Liver (tissue), 9 donors: ENCODE data around the gene SATB2. TPM values are rescaled to one million over a fixed set of nuclear protein-coding genes. Genes with fewer than 3 reads are reported as not detected.

Experiments
- DNase-seq: peaks from one replicate; pipeline ENCODE4 v3.0.0-alpha.2; 2017; ENCODE audit warnings: low spot score
- H3K27ac ChIP-seq, 2 donors: one replicate each; pipeline ENCODE4 v1.7.0; 2013; ENCODE audit warnings: inconsistent platforms in 2 of 2, low read length in 2 of 2, control low read depth in 1 of 2, low read depth in 1 of 2, mild to moderate bottlenecking in 1 of 2
- H3K27me3 ChIP-seq, 4 donors: one replicate each; pipeline versions ENCODE4 v1.6.1 to v1.7.0; 2013; ENCODE audit warnings: low read length in 3 of 4, inconsistent platforms in 1 of 4, mild to moderate bottlenecking in 1 of 4, moderate library complexity in 1 of 4; ENCODE audit not compliant: control insufficient read depth in 4 of 4, insufficient read depth in 4 of 4
- H3K36me3 ChIP-seq, 4 donors: one replicate each; pipeline versions ENCODE4 v1.6.1 to v1.7.0; 2013; ENCODE audit warnings: low read length in 3 of 4, mild to moderate bottlenecking in 3 of 4, low read depth in 1 of 4, moderate library complexity in 1 of 4; ENCODE audit not compliant: control insufficient read depth in 4 of 4, insufficient read depth in 3 of 4
- H3K4me1 ChIP-seq, 4 donors: one replicate each; pipeline versions ENCODE4 v1.6.1 to v1.7.0; 2013; ENCODE audit warnings: low read length in 3 of 4, mild to moderate bottlenecking in 3 of 4, moderate library complexity in 1 of 4; ENCODE audit not compliant: control insufficient read depth in 4 of 4, insufficient read depth in 4 of 4
- H3K4me3 ChIP-seq, 3 donors: one replicate each; pipeline versions ENCODE4 v1.6.1 to v1.7.0; 2013; ENCODE audit warnings: low read length in 3 of 3, control low read depth in 1 of 3, low read depth in 1 of 3, mild to moderate bottlenecking in 1 of 3
- H3K9ac ChIP-seq, 2 donors: one replicate each; pipeline ENCODE4 v1.7.0; 2013; ENCODE audit warnings: low read length in 2 of 2, mild to moderate bottlenecking in 2 of 2, moderate library complexity in 2 of 2, control low read depth in 1 of 2, low read depth in 1 of 2
- H3K9me3 ChIP-seq, 4 donors: one replicate each; pipeline versions ENCODE4 v1.6.1 to v1.7.0; 2013; ENCODE audit warnings: low read length in 3 of 4; ENCODE audit not compliant: control insufficient read depth in 4 of 4
- ATF3 ChIP-seq: IDR thresholded peaks from 2 replicates; pipeline ENCODE4 v1.6.1; 2016; ENCODE audit warnings: antibody characterized with exemption
- EGR1 ChIP-seq, 2 donors: IDR thresholded peaks; 2 replicates each; pipeline ENCODE4 v1.6.1; 2016 to 2018; ENCODE audit warnings: antibody characterized with exemption in 2 of 2, low read depth in 2 of 2
- FOXA1 ChIP-seq: IDR thresholded peaks from 2 replicates; pipeline ENCODE4 v1.6.1; 2016; ENCODE audit warnings: antibody characterized with exemption
- GABPA ChIP-seq, 2 donors: IDR thresholded peaks in 1 of 2; conservative IDR thresholded peaks in 1 of 2; 2 replicates each; pipeline ENCODE4 v1.6.1; 2016; ENCODE audit warnings: antibody characterized with exemption in 2 of 2, mild to moderate bottlenecking in 1 of 2, moderate library complexity in 1 of 2
- HNF4A ChIP-seq, 2 donors: conservative IDR thresholded peaks; 2 replicates each; pipeline ENCODE4 v1.6.1; 2016; ENCODE audit warnings: antibody characterized with exemption in 2 of 2, mild to moderate bottlenecking in 2 of 2
- HNF4G ChIP-seq: IDR thresholded peaks from 2 replicates; pipeline ENCODE4 v1.6.1; 2016; ENCODE audit warnings: antibody characterized with exemption
- NR2F2 ChIP-seq: IDR thresholded peaks from 2 replicates; pipeline ENCODE4 v1.6.1; 2016; ENCODE audit warnings: antibody characterized with exemption
- RAD21 ChIP-seq, 2 donors: IDR thresholded peaks; 2 replicates each; pipeline ENCODE4 v1.6.1; 2016; ENCODE audit warnings: antibody characterized with exemption in 2 of 2, mild to moderate bottlenecking in 2 of 2
- REST ChIP-seq: IDR thresholded peaks from 2 replicates; pipeline ENCODE4 v1.6.1; 2016; ENCODE audit warnings: antibody characterized with exemption, mild to moderate bottlenecking
- TAF1 ChIP-seq: conservative IDR thresholded peaks from 2 replicates; pipeline ENCODE4 v1.6.1; 2016; ENCODE audit warnings: antibody characterized with exemption, mild to moderate bottlenecking
- YY1 ChIP-seq: IDR thresholded peaks from 2 replicates; pipeline ENCODE4 v1.6.1; 2016; ENCODE audit warnings: antibody characterized with exemption, mild to moderate bottlenecking
- ZBTB33 ChIP-seq: IDR thresholded peaks from 2 replicates; pipeline ENCODE4 v1.6.1; 2016; ENCODE audit warnings: antibody characterized with exemption
- WGBS: extraction: QIAGEN DNeasy Blood & Tissue Kit; methylation state at CpG from one replicate; pipeline ENCODE4 v1.1.7; 2013; 5-methylcytosine and 5-hydroxymethylcytosine counted together
- polyA plus RNA-seq, 2 donors: library from polyadenylated mRNA; stranded (reverse) in 1 of 2; unstranded in 1 of 2; fragments of 200-250 nt in 1 of 2; fragments of >200 nt in 1 of 2; fragmentation: Nextera tagmentation in 1 of 2; extraction: Ambion mirVana in 1 of 2; gene quantifications; one replicate each; pipeline versions ENCODE4 v1.2.1 to v1.2.3, GENCODE V29; 2013 to 2015
- total RNA-seq, 2 donors: library from RNA; depleted of rRNA; stranded (reverse); fragments of >200 nt; gene quantifications; one replicate each; pipeline ENCODE4 v1.2.3, GENCODE V29; 2014
- donor health status: healthy.
- donor health status: healthy.
- donor health status: healthy.
- donor health status: healthy.
- donor health status: healthy.

The SATB2 gene
- total and polyA plus RNA-seq, 4 donors = 0.19 to 2.3 (median 0.91) TPM

GRCh38 chr2:199484927-199485326, 27.2 kb upstream of the SATB2 start:
- no peaks in the 10 kb centered on the region for H3K4me1 ChIP-seq
- H3K27me3 ChIP-seq = no peaks in the 10 kb centered on the region
- H3K9ac ChIP-seq = no peak overlapping the region
- 89% methylated on average over 1 of the region's 1 CpG for WGBS
- H3K36me3 ChIP-seq = no peaks in the 10 kb centered on the region
- no peaks in the 10 kb centered on the region for H3K9me3 ChIP-seq
- DNase-seq = no peak
- no peak overlapping the region for H3K27ac ChIP-seq
- TF ChIP-seq GABPA (IDR thresholded peaks at IDR 0.05 in 1 of 2, conservative IDR thresholded peaks at IDR 0.05 in 1 of 2) (no peak), ZBTB33 (no peak)
- no peak overlapping the region for H3K4me3 ChIP-seq

- H3K27ac ChIP-seq = no peak overlapping the region
- no peaks in the 10 kb centered on the region for H3K9me3 ChIP-seq
- H3K27me3 ChIP-seq = no peaks in the 10 kb centered on the region
- no peak overlapping the region for H3K4me3 ChIP-seq
- no peak overlapping the region for H3K9ac ChIP-seq
- no peaks in the 10 kb centered on the region for H3K36me3 ChIP-seq
- no peak for TF ChIP-seq TAF1
- no peak for TF ChIP-seq ZBTB33
- no peak for TF ChIP-seq YY1
- TF ChIP-seq NR2F2 = no peak
- TF ChIP-seq HNF4A (conservative IDR thresholded peaks at IDR 0.05) = no peak
- TF ChIP-seq EGR1 (IDR thresholded peaks at IDR 0.05; ENCODE audit: low read depth in 2 of 2) = no peak
- TF ChIP-seq REST = no peak
- no peak for TF ChIP-seq HNF4G
- no peak for TF ChIP-seq ATF3
- no peak for TF ChIP-seq RAD21 (IDR thresholded peaks at IDR 0.05)
- TF ChIP-seq FOXA1 = no peak
- DNase-seq = no peak
- H3K4me1 ChIP-seq = peaks cover 0 to 3% (median 0%) of the 10 kb centered on the region in 4 donors
- WGBS = 65% methylated on average over 2 of the region's 2 CpGs
These were observed 23.2 kb upstream of the SATB2 start for GRCh38 chr2:199480966-199481365.
